ENCODE data around the gene ILKAP. TPM values are rescaled to one million over a fixed set of nuclear protein-coding genes. Genes with fewer than 3 reads are reported as not detected.

Gene ILKAP
- total and polyA plus RNA-seq, 2 donors (not counting 1 experiment from before 2014, with no cell fraction given), result 27.9 to 31.3 TPM

DNA sequence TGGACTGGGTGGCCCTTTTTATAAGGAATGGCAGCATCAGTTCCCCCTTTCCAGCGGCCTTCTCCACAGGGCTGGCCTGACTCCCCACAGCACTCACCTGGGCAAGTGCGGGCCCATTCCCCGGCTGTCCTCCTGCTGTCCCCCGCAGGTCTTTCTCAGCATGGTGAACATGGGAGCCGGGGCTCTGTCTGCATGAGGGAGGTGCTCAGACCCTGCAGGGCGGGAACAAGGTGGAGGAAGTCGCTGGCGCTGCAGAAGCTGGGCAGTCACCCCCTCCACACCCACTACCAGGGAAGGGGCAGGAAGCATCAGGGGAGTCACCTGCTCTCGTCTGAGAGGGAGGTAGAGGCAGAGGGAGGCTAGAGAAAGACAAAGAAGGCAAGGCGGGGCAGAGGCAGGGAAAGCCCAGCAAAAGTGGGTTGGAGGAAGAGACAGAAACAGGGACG, 24.1 kb upstream of the ILKAP start:
- Histone ChIP-seq H4K20me1 (ENCODE audit: control insufficient read depth, extremely low read depth, insufficient read depth, low read length) (no peaks in the 10 kb centered on the region), H3K27ac (ENCODE audit: insufficient read depth, low read length) (no peak overlapping the region), H3K27me3 (ENCODE audit: control insufficient read depth, insufficient read depth, low read length) (peaks cover 31% of the 10 kb centered on the region), H3K4me2 (ENCODE audit: extremely low read depth, insufficient read depth, low read length) (no peak overlapping the region), H2AFZ (ENCODE audit: low read length) (no peak overlapping the region), H3K4me1 (ENCODE audit: control insufficient read depth, extremely low read depth, insufficient read depth, low read length) (no peaks in the 10 kb centered on the region), H3K4me3 (replicated peaks in 1 of 4; ENCODE audit: control extremely low read depth in 1 of 4, insufficient read depth in 1 of 4, low read depth in 3 of 4, low read length in 4 of 4) (no peak overlapping the region), H3K9me3 (ENCODE audit: control insufficient read depth, insufficient read depth, low read depth, low read length) (no peaks in the 10 kb centered on the region), H3K9ac (ENCODE audit: insufficient read depth, low read length) (no peak overlapping the region), H3K36me3 (ENCODE audit: control insufficient read depth, insufficient read depth, low read length) (no peaks in the 10 kb centered on the region), H3K79me2 (ENCODE audit: control insufficient read depth, insufficient read depth, low read length) (no peaks in the 10 kb centered on the region)
- no peak for TF ChIP-seq EZH2 (IDR thresholded peaks at IDR 0.05; ENCODE audit: low read length, missing control alignments)
- TF ChIP-seq, protein P1, sequence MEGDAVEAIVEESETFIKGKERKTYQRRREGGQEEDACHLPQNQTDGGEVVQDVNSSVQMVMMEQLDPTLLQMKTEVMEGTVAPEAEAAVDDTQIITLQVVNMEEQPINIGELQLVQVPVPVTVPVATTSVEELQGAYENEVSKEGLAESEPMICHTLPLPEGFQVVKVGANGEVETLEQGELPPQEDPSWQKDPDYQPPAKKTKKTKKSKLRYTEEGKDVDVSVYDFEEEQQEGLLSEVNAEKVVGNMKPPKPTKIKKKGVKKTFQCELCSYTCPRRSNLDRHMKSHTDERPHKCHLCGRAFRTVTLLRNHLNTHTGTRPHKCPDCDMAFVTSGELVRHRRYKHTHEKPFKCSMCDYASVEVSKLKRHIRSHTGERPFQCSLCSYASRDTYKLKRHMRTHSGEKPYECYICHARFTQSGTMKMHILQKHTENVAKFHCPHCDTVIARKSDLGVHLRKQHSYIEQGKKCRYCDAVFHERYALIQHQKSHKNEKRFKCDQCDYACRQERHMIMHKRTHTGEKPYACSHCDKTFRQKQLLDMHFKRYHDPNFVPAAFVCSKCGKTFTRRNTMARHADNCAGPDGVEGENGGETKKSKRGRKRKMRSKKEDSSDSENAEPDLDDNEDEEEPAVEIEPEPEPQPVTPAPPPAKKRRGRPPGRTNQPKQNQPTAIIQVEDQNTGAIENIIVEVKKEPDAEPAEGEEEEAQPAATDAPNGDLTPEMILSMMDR (conservative IDR thresholded peaks at IDR 0.05 in 1 of 2, IDR thresholded peaks at IDR 0.05 in 1 of 2; ENCODE audit: low read depth in 1 of 2, low read length in 2 of 2), result no peak
- DNase-seq (ENCODE audit: low read depth in 2 of 2), result no peak

DNA sequence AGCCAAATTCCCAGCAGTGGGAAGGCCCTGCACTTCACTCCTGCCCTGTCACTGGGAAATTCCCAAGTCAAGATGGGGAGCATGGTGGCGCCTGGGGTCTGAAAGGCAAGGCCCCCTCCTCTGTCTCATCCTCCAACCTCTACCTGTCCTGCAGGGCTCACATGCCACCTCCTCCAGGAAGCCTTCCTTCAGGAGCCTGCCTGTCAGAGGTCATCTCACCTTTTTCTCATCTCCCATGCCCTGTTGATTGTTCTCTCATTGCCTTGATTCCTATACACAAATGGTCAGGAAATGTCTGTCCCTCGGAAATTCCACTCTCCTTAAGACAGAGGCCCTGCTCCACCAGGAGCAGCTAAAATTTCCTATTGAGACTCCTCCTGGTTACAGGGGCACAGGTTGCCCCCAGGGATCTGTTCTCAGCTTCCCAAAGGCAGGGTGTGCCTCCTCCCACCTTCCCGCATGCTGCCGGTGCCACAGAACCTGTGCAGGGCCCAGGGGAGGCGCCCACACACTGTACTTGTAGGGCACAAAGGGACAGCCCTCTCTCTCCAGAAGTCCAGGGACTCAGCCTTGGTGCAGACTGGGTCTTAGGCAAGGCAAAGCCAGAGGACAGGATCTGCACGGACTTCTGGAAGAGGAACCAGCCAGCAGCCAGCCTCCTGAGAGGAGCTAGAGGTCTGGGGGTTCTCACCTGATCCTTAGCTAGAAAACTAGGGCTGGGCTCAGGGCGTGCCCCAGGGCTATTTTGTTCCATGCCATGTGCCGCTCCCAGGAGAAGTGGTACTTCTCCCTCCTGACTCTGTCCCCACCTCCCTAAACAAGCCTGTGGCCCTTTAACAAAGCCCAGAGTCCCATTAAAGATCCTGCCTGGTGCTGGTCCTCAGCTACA, 23.4 kb upstream of the ILKAP start:
- Histone ChIP-seq H3K4me2 (ENCODE audit: extremely low read depth, insufficient read depth, low read length) (no peak overlapping the region), H4K20me1 (ENCODE audit: control insufficient read depth, extremely low read depth, insufficient read depth, low read length) (no peaks in the 10 kb centered on the region), H3K9ac (ENCODE audit: insufficient read depth, low read length) (no peak overlapping the region), H3K27ac (ENCODE audit: insufficient read depth, low read length) (no peak overlapping the region), H3K4me1 (ENCODE audit: control insufficient read depth, extremely low read depth, insufficient read depth, low read length) (no peaks in the 10 kb centered on the region), H3K9me3 (ENCODE audit: control insufficient read depth, insufficient read depth, low read depth, low read length) (no peaks in the 10 kb centered on the region), H3K4me3 (replicated peaks in 1 of 4; ENCODE audit: control extremely low read depth in 1 of 4, insufficient read depth in 1 of 4, low read depth in 3 of 4, low read length in 4 of 4) (no peak overlapping the region), H3K79me2 (ENCODE audit: control insufficient read depth, insufficient read depth, low read length) (no peaks in the 10 kb centered on the region), H3K27me3 (ENCODE audit: control insufficient read depth, insufficient read depth, low read length) (peaks cover 25% of the 10 kb centered on the region), H2AFZ (ENCODE audit: low read length) (no peak overlapping the region), H3K36me3 (ENCODE audit: control insufficient read depth, insufficient read depth, low read length) (no peaks in the 10 kb centered on the region)
- TF ChIP-seq, protein P1 (conservative IDR thresholded peaks at IDR 0.05 in 1 of 2, IDR thresholded peaks at IDR 0.05 in 1 of 2; ENCODE audit: low read depth in 1 of 2, low read length in 2 of 2), result no peak
- no peak for TF ChIP-seq EZH2 (IDR thresholded peaks at IDR 0.05; ENCODE audit: low read length, missing control alignments)
- DNase-seq (ENCODE audit: low read depth in 2 of 2), result no peak

DNA sequence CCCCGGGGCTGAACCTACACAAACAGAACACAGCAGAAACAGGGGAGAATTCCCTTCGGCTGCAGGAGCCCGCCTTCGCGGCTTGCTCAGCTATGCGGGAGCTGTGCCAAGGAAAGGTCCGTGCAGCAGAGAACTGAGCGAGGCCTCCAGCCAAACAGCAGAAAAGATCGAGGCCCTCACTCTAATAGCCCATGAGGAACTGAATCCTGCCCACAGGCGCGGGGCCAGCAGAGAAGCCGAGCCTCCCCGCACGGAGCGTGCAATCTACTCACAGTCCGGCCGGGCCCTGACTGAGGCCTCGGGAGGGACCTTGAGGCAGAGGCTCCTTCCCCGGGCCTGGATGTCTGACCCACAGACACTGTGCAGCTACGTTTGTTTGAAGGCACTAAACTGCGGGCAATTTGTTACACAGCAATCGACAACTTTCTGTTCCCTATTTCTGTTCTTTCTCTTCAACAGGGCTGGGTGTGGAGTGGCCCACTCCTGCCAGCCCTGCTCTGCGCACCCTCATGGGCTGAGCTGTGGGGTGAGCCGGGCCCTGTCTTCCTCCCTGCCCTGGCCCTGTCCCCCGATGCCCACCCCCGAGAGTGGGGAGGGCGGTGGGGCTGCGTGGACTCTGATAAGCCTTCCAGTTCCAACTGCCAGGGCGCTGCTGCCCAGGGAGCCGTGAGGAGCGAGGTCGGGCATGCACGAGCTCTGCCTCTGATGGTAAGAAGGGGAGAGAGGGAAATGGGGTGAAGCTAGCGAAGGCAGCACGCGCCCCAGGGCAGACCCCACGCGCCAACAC, 22.6 kb upstream of the ILKAP start:
- Histone ChIP-seq H3K27me3 (ENCODE audit: control insufficient read depth, insufficient read depth, low read length) (peaks cover 19% of the 10 kb centered on the region), H2AFZ (ENCODE audit: low read length) (no peak overlapping the region), H3K9ac (ENCODE audit: insufficient read depth, low read length) (no peak overlapping the region), H3K4me3 (replicated peaks in 1 of 4; ENCODE audit: control extremely low read depth in 1 of 4, insufficient read depth in 1 of 4, low read depth in 3 of 4, low read length in 4 of 4) (no peak overlapping the region), H3K4me1 (ENCODE audit: control insufficient read depth, extremely low read depth, insufficient read depth, low read length) (no peaks in the 10 kb centered on the region), H3K4me2 (ENCODE audit: extremely low read depth, insufficient read depth, low read length) (no peak overlapping the region), H4K20me1 (ENCODE audit: control insufficient read depth, extremely low read depth, insufficient read depth, low read length) (no peaks in the 10 kb centered on the region), H3K27ac (ENCODE audit: insufficient read depth, low read length) (no peak overlapping the region), H3K36me3 (ENCODE audit: control insufficient read depth, insufficient read depth, low read length) (no peaks in the 10 kb centered on the region), H3K9me3 (ENCODE audit: control insufficient read depth, insufficient read depth, low read depth, low read length) (no peaks in the 10 kb centered on the region), H3K79me2 (ENCODE audit: control insufficient read depth, insufficient read depth, low read length) (no peaks in the 10 kb centered on the region)
- TF ChIP-seq EZH2 (IDR thresholded peaks at IDR 0.05; ENCODE audit: low read length, missing control alignments), result no peak
- TF ChIP-seq, protein P1 (conservative IDR thresholded peaks at IDR 0.05 in 1 of 2, IDR thresholded peaks at IDR 0.05 in 1 of 2; ENCODE audit: low read depth in 1 of 2, low read length in 2 of 2), result no peak
- DNase-seq (ENCODE audit: low read depth in 2 of 2), result peak; percentile 13 to 57

Measured in fibroblast of lung (primary cell).